Natural killer cell (primary cell): Measurements from ENCODE around the gene KIAA0753. TPM values are rescaled to one million over a fixed set of nuclear protein-coding genes. Genes with fewer than 3 reads are reported as not detected.

ENCODE experiments used
- ATAC-seq, 3 donors: fragments of 150-1000 bp in 2 of 3; fragments of 200-7000 bp in 1 of 3; cut with Tn5 transposase; 1 replicate in 1 of 3; 2 replicates in 2 of 3; pipeline ENCODE4 v1.10.0; 2021; ENCODE audit warnings: mild to moderate bottlenecking in 2 of 3, moderate library complexity in 2 of 3
- DNase-seq, 2 donors: peaks; one replicate each; pipeline versions ENCODE4 v3.0.0 to v3.0.0-alpha.2; 2013 to 2021; ENCODE audit warnings: mixed read lengths in 1 of 2
- H3K27ac ChIP-seq: one replicate; pipeline ENCODE4 v1.5.1; 2013; ENCODE audit warnings: mild to moderate bottlenecking, low read length
- H3K27me3 ChIP-seq: one replicate; pipeline ENCODE4 v1.6.1; 2013; ENCODE audit warnings: low read length; ENCODE audit not compliant: control insufficient read depth, insufficient read depth
- H3K36me3 ChIP-seq: one replicate; pipeline ENCODE4 v1.6.1; 2013; ENCODE audit warnings: low read length; ENCODE audit not compliant: control insufficient read depth, insufficient read depth
- H3K4me1 ChIP-seq: one replicate; pipeline ENCODE4 v1.6.1; 2013; ENCODE audit warnings: low read length; ENCODE audit not compliant: control insufficient read depth, insufficient read depth
- H3K4me3 ChIP-seq: one replicate; pipeline ENCODE4 v1.5.1; 2013; ENCODE audit warnings: low read length
- H3K9me3 ChIP-seq: one replicate; pipeline ENCODE4 v1.6.1; 2013; ENCODE audit warnings: low read length; ENCODE audit not compliant: control insufficient read depth, insufficient read depth
- H3K27ac Mint-ChIP-seq, 2 donors: one replicate each; pipeline ENCODE4 v1.8.0; 2022; ENCODE audit warnings: mild to moderate bottlenecking in 2 of 2, mixed read lengths in 2 of 2, moderate library complexity in 1 of 2
- H3K27me3 Mint-ChIP-seq, 2 donors: one replicate each; pipeline ENCODE4 v1.8.0; 2022; ENCODE audit warnings: low read depth in 2 of 2, mixed read lengths in 2 of 2
- H3K36me3 Mint-ChIP-seq: one replicate; pipeline ENCODE4 v1.8.0; 2022; ENCODE audit warnings: mixed read lengths
- H3K4me1 Mint-ChIP-seq, 2 donors: one replicate each; pipeline ENCODE4 v1.8.0; 2022; ENCODE audit warnings: mixed read lengths in 2 of 2
- H3K4me3 Mint-ChIP-seq: one replicate; pipeline ENCODE4 v1.8.0; 2022; ENCODE audit warnings: mild to moderate bottlenecking, moderate library complexity, mixed read lengths
- H3K9me3 Mint-ChIP-seq, 2 donors: one replicate each; pipeline ENCODE4 v1.8.0; 2022; ENCODE audit warnings: mixed read lengths in 2 of 2
- WGBS: methylation state at CpG from one replicate; pipeline ENCODE4 v1.1.7; 2013; ENCODE audit warnings: missing lambda C conversion rate; ENCODE audit not compliant: insufficient coverage; 5-methylcytosine and 5-hydroxymethylcytosine counted together
- intact Hi-C: fragments of 100-400 bp; cut with micrococcal nuclease; formaldehyde crosslinking; loops from one replicate; pipeline ENCODE4 v1.14.2; 2022
- total RNA-seq, 4 donors: library from RNA; stranded (reverse); fragments of 120-200 nt in 1 of 4; gene quantifications; one replicate each; pipeline versions ENCODE4 v1.2.3 to v1.2.4, GENCODE V29; 2013 to 2022
- TF ChIP-seq, protein P1 (sequence below): fragments of 200-600 bp; IDR thresholded peaks from one replicate; pipeline ENCODE4 v1.8.0; 2022; ENCODE audit warnings: antibody characterized with exemption

Gene KIAA0753
- total RNA-seq, 3 donors from 2014 or later (not counting 1 experiment from before 2014, with no cell fraction given): 13.4 to 17.2 (median 15.4) TPM

DNA sequence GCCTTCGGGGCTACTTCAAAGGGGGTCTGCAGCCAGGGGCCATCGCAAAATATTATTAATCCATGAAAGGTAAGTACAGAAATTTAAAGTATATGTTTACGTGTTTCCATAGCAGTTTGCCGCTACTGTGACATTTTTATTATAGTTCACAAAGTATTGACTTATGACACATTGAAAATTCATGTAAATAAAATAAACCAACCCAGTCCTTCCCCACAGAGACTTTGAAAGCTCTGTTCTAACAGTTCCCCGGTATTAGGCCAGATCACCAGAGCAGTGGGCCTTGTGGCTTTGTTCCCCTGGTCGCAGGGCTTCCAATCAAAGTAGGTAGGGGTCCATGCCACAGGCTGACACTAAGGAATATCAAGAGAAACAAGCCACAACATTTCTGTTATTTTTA, 13.9 kb downstream of the KIAA0753 start:
- DNase-seq (no peak), ATAC-seq (no peak)
- Mint-ChIP-seq H3K27me3 (no peaks in the 10 kb centered on the region), H3K4me3 (no peak overlapping the region), H3K9me3 (no peaks in the 10 kb centered on the region), H3K36me3 (peaks cover 16% of the 10 kb centered on the region), H3K4me1 (peaks cover 7 to 16% of the 10 kb centered on the region in 2 donors), H3K27ac (no peak overlapping the region)
- WGBS: 98% methylated on average over 6 of the region's 6 CpGs
- TF ChIP-seq, protein P1, sequence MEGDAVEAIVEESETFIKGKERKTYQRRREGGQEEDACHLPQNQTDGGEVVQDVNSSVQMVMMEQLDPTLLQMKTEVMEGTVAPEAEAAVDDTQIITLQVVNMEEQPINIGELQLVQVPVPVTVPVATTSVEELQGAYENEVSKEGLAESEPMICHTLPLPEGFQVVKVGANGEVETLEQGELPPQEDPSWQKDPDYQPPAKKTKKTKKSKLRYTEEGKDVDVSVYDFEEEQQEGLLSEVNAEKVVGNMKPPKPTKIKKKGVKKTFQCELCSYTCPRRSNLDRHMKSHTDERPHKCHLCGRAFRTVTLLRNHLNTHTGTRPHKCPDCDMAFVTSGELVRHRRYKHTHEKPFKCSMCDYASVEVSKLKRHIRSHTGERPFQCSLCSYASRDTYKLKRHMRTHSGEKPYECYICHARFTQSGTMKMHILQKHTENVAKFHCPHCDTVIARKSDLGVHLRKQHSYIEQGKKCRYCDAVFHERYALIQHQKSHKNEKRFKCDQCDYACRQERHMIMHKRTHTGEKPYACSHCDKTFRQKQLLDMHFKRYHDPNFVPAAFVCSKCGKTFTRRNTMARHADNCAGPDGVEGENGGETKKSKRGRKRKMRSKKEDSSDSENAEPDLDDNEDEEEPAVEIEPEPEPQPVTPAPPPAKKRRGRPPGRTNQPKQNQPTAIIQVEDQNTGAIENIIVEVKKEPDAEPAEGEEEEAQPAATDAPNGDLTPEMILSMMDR: no peak
- H3K27ac ChIP-seq: no peak overlapping the region
- intact Hi-C loops: no loop called here
- H3K36me3 ChIP-seq: peaks cover 40% of the 10 kb centered on the region
- H3K9me3 ChIP-seq: no peaks in the 10 kb centered on the region
- no peaks in the 10 kb centered on the region for H3K27me3 ChIP-seq
- H3K4me1 ChIP-seq: no peaks in the 10 kb centered on the region
- no peak overlapping the region for H3K4me3 ChIP-seq

DNA sequence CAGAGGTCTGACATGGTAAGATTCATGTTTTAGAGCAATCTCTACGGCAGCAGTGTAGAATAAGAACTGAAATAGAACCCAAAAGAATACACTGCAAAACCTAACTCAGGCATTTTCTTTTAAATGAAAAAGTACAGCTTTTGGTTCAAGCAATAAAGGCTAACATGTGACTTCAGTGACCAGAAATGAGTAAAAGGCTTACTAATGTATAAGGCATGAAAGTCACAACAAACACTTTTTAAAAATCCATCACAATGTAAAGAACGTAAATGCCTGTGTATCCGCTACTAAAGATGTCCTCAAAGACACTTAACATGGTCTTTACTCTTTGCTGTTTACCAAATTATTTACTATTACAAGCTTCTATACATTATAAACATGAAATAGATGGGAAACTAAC, 16.6 kb downstream of the KIAA0753 start:
- Mint-ChIP-seq H3K4me1 (peaks cover 7 to 15% of the 10 kb centered on the region in 2 donors), H3K9me3 (no peaks in the 10 kb centered on the region), H3K27me3 (no peaks in the 10 kb centered on the region), H3K27ac (no peak overlapping the region), H3K4me3 (no peak overlapping the region), H3K36me3 (peaks cover 14% of the 10 kb centered on the region)
- Histone ChIP-seq H3K4me1 (no peaks in the 10 kb centered on the region), H3K27ac (no peak overlapping the region), H3K27me3 (no peaks in the 10 kb centered on the region), H3K9me3 (no peaks in the 10 kb centered on the region), H3K36me3 (peaks cover 41% of the 10 kb centered on the region), H3K4me3 (no peak overlapping the region)
- intact Hi-C loops: no loop called here
- ATAC-seq (no peak), DNase-seq (no peak)
- TF ChIP-seq, protein P1: no peak
- WGBS: 97% methylated on average over 3 of the region's 3 CpGs

DNA sequence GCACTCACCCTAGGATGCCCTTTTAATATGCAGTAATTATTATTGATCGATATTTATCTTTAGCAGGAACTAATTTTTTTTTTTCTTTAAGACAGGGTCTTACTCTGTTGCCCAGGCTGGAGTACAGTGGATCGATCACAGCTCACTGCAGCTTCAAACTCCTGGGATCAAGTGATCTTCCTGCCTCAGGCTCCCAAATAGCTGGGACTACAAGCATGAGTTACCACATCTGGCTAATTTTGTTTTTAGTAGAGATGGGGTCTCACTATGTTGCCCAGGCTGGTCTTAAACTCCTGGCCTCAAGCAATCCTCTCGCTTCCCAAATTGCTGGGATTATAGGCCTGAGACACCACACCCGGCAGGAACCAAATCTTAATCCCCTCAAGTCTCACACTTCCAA, 29.3 kb downstream of the KIAA0753 start:
- TF ChIP-seq, protein P1: no peak
- H3K36me3 ChIP-seq: peaks cover 41% of the 10 kb centered on the region
- Mint-ChIP-seq H3K27me3 (no peaks in the 10 kb centered on the region), H3K27ac (no peak overlapping the region), H3K36me3 (peaks cover 17% of the 10 kb centered on the region), H3K4me1 (no peaks in the 10 kb centered on the region), H3K9me3 (no peaks in the 10 kb centered on the region), H3K4me3 (no peak overlapping the region)
- no peak overlapping the region for H3K27ac ChIP-seq
- no peaks in the 10 kb centered on the region for H3K27me3 ChIP-seq
- intact Hi-C loops: no loop called here
- H3K4me1 ChIP-seq: no peaks in the 10 kb centered on the region
- no peak for ATAC-seq
- H3K9me3 ChIP-seq: no peaks in the 10 kb centered on the region
- no peak overlapping the region for H3K4me3 ChIP-seq
- DNase-seq: no peak
- 93% methylated on average over 4 of the region's 4 CpGs for WGBS

DNA sequence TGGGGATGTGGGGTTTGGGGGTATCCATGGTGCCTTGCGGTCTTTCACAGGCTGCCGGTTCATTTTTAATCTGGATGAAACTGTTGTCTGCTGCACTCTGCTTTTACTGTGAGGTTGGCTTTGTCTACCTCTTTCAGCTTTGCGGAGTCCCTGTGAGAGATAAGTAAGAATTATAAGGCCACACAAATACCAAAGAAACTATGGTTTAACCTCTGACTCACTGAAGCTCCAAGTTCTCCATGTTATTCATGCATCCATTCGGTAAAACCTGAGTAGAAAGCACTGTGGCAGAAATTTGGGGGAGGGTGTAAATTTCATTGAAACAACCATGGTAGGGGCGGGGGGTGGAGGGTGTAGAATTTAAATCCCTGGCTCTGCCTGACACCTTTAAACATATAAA, 30.5 kb downstream of the KIAA0753 start:
- no peak overlapping the region for H3K27ac Mint-ChIP-seq

More for the DNA sequence above, 30.5 kb downstream of the KIAA0753 start:
- H3K9me3 Mint-ChIP-seq: no peaks in the 10 kb centered on the region
- no peaks in the 10 kb centered on the region for H3K4me1 Mint-ChIP-seq
- WGBS: 100% methylated on average over 3 of the region's 5 CpGs
- Histone ChIP-seq H3K9me3 (no peaks in the 10 kb centered on the region), H3K36me3 (peaks cover 48% of the 10 kb centered on the region), H3K4me1 (no peaks in the 10 kb centered on the region), H3K27me3 (no peaks in the 10 kb centered on the region), H3K27ac (no peak overlapping the region), H3K4me3 (no peak overlapping the region)
- DNase-seq: no peak
- peaks cover 24% of the 10 kb centered on the region for H3K36me3 Mint-ChIP-seq
- intact Hi-C loops: no loop called here
- no peaks in the 10 kb centered on the region for H3K27me3 Mint-ChIP-seq
- TF ChIP-seq, protein P1: no peak
- no peak for ATAC-seq
- H3K4me3 Mint-ChIP-seq: no peak overlapping the region
